ENCODE data around the gene RARA.
A peak's percentile ranks its signal among the peaks of the same experiment; 100 is the strongest.
"Not testable (repeated sequence)": the region's sequence is repeated elsewhere in the genome, so short reads cannot be mapped to it uniquely, and the experiment has no call there.

RARA gene

DNA sequence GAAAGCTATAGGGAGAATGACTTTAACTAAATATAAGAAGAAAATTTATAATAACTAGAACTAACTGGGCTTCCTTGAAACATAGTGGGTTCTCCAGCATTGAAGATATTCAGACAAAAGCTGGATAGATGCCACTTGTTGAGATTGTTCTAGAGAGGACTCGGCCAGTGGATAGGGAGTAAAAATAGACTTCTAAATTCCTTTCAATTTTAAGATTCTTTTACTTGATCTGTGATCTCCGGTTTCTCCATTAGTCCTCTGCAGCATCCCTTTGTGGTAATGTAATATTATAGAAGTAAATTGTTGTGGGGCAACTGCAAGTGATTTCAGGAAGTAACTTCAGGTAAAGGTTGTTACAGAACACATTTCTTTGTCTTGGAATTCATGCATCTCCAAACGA, 10.3 kb upstream of the RARA start:
- no peak for DNase-seq

DNA sequence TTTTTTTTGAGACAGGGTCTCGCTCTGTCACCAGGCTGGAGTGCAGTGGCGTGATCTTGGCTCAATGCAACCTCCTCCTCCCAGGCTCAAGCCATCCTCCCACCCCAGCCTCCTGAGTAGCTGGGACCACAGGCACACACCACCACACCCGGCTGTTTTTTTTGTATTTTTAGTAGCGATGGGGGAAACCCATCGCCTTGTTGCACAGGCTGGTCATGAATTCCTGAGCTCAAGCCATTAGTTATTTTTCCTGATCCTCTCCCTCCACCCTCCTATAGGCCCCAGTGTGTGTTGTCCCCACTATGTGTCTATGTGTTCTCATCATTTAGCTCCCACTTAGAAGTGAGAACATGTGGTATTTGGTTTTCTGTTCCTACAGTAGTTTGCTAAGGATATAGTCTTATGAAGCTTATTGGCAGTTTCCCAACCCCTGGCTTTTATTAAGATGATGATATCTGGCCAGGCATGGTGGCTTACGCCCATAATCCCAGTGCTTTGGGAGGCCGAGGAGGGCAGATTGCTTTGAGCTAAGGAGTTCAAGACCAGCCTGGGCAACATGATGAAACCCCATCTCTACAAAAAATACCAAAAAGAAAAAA, 9.7 kb upstream of the RARA start:
- DNase-seq: peak; percentile 24

DNA sequence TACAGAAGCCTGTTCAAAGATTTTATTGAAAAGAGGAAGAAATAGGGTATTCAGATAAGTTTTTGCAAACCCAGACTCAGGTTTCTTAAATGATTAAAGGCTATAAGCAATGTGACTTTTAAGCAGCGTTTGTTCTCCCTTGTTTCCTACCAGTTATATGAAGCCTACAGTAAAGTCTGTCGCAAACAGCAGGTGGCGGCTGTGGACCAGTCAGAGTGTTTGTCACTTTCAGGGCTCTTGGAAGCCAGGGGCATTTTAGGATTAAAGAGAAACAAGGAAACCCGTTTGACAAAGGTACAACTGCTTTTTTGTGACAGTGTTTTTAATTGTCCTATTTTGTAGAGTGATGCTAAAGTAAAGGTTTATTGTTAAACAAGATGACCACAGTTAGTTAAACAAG, 7.7 kb upstream of the RARA start:
- peak; percentile 60 for DNase-seq

DNA sequence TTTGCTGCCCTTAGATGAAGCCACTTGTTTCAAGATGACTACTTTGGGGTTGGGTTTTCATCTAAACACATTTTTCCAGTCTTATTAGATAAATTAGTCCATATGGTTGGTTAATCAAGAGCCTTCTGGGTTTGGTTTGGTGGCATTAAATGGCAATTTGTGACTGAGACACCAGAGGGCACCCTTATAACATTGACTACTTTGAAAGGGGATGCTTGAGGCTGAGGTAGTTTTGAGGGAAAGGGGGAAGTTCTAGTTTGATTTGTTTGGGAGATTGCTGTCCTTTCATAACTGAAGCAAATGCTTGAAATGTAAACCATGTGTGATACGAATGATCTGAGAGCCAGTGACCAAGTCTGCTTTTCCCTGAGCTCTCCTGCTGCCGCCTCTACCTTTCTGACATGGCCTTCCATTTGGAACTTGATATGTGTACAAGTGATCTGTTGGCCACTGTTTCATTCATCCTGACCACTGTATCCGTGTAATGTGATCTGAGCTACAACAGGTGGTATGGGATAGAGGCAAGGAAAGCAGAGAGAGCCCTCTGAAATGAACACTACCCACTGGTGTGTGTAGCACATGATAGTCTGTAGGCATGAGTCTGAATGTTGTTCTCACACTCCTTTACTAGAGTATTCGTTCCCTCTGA, 5.8 kb upstream of the RARA start:
- DNase-seq: peak; percentile 70

DNA sequence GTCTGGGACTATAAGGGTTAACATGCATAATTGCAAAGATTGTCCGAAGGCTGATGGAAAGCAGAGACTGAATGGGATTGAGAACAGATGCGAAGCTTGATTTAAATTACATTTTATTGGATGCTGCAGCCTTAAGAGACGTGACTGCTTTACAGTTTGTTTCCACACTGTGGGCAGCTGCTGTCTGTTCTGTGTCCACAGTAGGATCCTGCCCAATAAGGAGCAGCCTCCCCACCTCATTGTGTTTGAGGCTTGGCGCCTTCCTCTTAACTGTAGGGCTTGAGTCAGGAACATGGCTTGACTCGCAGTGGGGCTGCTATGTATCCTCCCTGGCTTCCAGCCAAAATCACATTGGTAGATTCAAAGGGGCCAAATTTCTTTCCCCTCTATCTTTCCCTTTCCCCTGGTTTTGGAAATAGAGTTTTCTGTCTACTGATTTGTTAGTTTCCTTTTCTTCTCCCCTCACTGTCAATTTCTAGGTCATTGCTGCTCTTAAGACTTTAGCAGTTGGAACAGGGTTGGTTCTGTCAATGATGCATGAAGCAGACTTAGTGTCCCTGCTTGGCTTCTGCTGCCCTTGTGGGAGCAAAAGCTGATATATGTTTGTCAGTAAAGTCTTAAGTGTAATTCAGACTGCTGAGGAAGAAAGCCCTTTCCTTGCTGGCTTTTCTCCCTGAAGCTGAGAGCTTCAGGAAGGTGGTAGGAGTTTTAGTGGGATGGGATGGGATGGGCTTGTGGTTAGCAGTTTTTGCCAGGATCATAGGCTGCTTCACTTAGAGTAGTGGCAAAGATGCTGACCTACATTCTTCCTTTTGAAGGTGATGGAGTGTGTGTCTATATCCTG, 5.0 kb upstream of the RARA start:
- no peak for DNase-seq

DNA sequence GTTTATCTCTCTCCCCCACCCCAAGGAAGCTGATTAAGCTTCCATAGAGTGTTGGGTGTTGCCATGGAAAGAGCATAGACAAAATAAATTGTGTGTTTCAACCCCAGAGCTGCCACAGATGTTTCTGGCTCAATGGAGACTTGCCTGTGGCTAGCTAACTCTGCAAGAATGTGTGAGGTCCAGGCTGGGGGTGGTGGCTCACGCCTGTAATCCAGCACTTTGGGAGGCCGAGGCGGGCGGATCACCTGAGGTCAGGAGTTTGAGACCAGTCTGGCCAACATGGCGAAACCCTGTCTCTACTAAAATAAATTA, 4.5 kb upstream of the RARA start:
- not testable (repeated sequence) for DNase-seq

DNA sequence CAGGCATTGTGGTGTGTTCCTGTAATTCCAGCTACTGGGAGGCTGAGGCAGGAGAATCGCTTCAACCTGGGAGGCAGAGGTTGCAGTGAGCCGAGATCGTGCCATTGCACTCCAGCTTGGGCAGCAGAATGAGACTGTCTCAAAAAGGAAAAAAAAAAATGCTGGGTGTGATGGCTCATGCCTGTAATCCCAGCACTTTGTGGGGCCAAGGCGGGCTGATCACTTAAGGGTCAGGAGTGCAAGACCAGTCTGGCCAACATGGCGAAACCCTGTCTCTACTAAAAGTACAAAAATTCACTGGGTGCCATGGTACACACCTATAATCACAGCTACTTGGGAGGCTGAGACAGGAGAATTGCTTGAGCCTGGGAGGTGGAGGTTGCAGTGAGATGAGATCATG, 4.1 kb upstream of the RARA start:
- peak; percentile 49 for DNase-seq

DNA sequence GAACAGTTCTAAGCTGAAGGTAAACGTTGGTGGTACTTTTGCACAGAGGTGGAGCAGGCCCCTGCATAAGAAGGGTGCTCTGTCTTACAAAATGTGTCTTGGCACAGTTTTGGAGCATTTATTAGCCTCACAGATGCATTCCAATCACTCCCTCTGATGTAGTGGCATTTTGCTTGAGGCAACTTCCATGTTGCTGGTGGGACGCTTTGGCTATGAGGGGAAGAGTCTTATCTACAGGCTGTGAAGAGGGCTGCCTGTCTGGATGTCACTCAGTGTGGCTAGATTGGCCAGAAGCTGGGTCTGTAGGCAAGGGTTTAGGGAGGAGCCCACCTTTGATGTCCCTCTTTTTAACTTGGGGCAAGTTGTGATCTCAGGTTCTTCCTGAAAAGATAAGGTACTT, 2.6 kb upstream of the RARA start:
- DNase-seq: no peak

DNA sequence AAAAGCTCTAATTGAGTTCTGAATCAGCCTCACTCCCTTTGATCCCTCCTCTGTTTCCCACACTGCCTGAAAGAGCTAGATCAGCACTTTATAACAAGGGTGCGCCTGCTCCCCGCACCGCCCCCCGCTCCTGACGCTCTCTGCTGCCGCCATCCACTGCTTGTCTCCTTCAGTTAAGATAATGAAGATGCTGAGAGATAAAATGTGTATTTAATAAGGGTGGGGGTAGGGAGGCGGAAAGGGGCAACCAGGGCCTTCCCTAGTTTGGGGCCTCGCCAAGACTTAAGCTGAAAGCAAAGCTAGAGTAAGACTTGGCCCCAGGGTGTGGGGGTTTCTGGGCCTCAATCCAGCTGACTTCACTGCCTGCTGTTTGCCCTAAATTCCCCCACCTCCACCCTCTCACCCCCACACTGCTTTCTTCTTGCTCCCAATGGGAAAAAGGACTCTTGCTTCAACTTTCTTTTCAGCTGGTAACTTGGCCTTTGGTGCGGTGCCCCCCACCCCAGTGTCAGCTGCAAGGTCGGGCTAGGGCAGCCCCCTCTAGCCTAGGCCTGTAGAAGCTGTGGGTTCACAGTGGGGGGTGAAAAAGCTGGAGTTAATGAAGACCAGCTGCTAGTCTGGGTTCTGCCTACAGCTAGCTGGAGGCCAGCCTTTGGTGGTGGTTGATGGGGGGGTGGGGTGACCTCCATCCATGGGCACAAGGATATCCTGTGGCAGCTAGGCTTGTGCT, 1.8 kb upstream of the RARA start:
- no peak for DNase-seq

DNA sequence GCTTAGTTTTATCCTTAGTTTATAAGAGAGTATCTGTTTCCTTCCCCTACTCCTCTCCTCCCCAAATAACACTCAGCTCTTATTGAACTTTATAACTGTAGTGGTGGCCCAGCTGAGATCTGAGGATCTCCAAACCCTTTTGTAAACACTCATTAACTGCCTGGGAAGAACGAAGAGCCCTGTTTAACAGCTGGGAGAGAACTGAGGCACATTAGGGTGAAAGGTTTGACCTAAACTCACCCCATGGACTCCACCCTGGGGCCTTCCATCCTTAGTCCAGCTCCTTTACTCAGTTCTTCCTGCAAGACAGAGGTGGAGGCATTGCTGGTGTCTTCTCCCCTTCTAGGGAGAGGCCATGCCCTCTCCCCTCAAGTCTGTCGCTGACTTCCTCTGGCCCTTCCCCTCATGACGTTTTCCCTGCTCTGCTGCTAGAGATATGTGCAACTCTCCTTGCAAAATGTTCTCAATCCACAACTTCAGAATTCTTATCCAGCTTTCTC, 1.2 kb upstream of the RARA start:
- no peak for DNase-seq

DNA sequence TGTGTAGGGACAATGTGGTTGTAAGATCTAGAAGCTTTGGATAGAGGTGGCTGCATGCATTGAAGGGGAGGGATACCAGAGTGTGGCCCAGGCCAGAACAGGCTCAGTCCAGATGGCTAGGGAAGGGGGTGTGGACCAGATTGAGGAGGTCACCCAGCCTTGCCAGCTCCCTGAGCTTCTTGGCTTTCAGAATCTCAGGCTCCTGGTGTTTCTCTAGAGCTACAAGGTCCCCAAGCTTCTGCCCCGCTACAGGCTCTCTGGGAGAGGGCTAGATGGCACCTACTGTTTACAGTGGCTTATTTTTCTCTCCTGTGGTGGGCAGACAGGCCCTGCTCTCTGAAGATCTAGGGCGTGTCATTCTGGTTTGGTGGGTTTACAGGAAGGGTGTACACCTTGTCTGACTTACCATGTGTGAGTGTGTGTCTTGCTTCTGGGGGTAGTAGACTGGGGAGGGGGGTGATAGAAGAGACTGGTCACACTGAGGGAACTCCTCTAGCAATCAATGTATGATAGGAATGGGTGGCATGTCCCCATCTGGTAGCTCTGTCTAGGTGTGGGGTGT, 1.1 kb downstream of the RARA start:
- DNase-seq: no peak

DNA sequence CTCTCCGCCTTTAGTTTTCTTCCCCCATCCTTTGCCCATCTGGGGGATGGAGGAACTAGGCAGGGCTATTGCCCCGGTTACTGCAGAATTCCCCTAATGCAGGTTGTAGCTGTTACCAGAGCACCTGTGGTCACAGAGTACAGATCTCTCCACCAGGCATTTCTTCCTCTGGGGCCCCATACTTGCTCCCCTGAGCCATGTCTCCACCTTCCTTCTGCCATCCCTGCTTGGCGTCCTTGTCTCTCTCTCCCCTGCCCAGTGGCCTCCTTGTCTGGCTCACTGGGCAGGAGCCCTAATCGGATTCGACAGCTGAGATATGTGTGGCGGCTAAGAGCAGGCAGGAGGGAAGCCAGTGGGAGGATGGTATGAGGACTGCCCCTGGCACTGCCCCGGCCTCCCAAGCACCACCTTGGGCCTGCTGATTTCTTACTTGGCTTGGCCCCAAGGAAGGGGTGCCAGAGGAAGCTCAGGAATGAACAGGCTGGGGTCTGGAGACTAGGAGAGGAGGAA, 2.0 kb downstream of the RARA start:
- no peak for DNase-seq

DNA sequence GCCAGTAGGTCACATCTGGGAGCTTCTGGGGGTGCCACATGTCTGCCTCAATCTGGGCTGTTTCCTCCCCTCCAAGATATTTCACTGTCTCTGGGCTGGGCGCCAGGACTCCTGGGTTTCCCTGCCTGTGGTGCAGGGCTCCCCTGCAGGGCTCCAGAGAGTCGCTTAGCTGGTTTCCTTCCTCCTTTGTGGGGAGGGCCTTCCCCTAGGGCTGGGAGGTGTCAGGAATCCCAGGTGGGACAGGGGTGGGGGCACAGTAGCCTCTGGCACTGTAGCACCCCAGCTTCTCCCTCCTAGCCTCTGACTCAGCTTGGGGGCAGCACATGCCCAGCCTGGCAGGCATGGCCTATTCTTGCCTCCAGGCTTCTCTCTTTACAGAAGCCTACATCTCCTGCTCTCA, 2.6 kb downstream of the RARA start:
- no peak for DNase-seq

DNA sequence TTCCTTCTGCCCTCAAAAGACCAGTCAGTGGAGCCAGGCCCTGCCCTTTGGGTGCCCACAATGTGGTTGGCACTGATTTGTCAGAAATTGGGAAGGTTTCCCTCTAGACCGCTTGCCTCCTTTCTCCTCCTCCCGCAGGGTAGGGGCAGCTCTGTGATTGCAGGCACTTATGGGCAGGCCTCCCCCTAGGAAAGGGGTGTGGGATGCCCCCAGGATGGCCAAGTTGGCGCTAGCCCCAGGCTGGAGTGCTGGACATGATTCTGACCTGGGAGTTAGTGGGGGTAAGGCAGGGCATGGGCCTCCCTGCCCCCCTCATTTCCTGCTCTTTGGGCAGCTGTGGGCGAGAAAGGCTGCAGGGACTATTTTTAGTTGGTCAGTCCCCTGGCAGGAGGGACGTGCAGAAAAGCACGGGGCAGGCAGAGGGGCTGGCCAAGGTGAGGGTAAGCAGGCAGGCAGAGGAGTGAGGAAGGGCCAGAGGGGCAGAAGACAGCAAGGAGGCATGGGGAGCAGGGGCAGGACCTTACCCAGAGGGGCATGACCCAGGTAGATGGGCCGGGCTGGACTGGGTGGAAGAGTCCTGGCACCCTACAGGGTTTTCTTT, 3.3 kb downstream of the RARA start:
- no peak for DNase-seq

DNA sequence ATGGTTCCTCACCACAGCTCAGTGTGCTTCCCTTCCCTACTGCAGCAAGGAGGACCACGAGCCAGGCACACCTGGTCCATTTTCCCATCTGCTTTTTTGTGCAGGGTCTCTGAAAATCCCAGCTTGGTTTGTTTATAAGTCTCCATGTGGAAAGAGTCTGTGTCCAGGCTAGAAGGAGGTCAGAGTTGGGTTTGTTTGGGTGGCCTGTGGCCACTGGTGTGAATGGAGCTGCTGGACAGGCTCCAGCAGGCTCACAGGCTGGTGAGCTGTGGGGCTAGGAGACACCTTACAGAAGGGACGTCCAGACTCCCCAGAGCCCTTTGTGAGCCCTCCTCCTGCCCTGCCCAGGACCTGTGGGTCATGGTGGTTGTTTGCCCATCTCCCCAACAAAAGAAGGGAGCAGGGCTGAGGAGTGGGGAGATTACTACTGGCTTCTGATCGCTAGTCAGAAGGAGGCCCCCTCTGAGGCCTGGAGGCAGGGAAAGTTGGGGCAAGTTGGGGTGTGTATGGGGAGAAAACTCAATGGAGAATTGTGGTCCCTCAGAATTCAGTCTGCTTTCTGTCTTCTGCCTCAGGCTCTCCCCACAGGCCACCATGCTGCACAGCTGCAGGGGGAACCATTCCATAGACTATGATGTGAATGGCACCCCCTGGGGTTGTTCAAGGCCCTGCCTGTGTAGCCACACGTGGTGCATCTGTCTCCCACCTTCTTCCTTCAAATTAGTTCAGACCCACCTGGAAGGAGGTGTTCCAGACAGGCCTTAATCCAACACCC, 4.1 kb downstream of the RARA start:
- no peak for DNase-seq

DNA sequence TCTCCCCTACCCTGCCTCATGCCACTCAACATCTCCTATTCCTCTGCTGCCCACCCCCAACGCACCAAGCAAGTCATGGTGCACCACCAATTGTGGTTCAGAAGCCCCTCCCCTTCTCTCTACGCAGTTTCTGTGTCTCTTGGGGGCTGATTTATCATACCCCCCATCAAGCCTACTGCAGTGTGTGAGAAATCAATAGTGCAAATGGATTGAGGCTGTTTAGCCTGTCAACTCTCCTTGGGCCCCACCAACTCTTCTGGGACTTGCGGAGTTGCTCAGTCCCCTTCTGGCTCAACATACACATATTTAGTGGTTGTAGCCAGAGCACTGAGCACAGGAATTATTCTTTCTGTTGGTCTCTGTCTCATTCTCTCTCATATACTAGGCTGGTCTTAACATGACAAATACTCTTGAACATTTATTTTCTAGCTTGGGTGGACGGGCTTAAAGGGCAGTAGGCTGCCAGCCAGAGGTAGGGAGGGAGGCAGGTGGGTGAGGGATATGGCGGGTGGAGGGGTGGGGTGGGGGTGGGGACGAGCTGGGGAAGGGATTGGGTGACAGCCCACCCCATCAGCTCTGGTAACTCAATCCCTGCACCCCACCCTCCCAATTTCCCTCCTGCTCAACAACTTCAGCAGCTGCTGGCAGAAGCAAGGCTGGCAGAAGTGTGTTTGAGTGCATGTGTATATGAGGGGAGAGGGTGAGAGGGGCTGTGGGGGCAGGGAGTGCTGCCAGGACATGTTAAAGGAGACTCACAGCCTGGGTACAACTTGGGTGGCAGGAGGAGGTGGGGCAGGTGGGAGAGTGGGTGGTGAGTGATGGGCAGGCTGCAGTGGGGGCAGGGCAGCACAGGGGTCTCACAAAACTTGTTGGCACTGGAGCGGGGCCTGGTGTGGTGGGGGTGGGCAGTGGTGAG, 4.9 kb downstream of the RARA start:
- peak; percentile 25 for DNase-seq

DNA sequence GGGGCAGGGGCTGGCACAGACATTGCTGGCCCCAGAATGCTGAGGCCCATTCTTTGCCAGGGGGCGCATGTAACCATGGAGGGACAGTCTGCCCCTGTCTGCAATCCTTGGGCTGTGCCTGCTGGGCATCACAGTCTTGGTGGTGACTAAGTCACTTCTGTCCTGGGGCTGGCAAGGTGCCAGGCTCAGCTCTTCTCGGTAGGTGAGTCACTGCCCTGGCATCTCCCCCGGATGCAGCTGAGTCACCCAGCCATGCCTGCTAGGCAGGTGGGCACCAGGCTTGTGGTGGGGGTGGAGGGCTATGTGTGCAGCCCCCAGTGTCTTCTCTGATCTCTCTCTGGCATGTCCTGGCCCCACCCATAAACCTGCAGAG, 5.6 kb downstream of the RARA start:
- peak; percentile 96 for DNase-seq

DNA sequence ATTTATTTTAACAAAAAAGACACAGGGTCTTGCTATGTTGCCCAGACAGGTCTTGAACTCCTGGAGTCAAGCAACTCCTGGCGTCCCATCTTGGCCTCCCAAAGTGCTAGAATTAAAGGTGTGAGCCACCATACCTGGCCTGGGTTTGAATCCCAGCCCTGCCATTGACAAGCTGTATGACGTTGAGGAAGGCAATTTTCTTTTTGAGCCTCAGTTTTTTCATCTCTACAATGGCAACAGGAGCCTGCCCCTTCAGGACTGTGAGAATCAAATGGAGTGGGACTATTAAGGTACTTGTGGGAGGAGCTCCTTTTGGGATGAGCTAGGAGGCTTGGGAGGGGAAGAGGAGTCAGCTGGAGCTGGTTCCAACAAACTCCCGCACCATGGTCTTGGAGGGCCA, 6.2 kb downstream of the RARA start:
- peak; percentile 62 for DNase-seq

DNA sequence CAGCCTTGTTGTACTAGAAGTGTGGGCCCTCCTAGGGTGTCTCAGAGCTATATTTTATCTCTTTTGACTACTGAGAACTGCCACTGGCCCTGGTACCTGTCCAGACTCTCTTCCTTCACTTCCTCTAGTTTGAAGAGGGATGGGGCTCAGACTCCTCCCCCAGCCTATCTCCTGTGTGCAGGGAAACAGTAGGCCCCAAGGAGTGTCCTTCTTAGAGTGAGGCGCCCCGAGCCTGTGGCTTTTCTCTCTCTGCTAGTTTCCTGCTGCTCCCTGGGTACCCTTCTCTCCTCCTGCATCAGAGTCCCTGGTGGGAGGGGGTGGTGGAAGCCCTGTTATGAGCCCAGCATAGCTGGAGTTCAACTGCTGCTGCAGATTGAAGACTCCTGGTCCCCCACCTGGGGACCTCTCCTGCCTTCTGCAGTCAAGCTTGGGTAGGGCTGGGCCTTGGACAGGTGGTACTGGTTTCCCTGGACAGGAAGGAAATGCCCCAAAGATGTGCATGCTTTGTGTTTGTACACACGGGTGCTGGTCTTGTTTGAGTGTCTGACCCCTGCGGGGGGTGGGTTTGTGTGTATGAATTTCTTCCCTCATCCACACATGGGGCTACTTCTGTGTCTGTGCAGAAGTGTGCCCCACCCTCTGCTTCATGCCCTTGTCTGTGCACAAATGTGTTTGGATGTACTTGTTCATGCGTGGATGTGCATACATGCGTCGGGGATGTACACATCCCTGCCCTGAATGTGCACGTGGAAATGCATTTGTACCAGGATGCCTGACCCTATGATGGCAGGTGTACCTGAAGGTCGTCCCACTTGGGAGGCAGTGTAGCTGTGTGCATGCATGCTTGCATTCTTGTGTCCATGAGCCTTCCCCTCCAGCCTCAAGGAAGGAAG, 6.9 kb downstream of the RARA start:
- peak; percentile 63 for DNase-seq
